HL-60 (cell line): ENCODE measurements around the gene NCOA3.

Source experiments
- DNase-seq, 2 experiments: peaks; one replicate each; pipeline ENCODE4 v3.0.0-alpha.2; 2010 to 2020; ENCODE audit warnings: low read depth in 1 of 2, low spot score in 1 of 2
- H3K27ac ChIP-seq: fragments of 250-450 bp; sonication (Bioruptor Pico); replicated peaks from 2 replicates; pipeline ENCODE4 v1.5.1; 2020; ENCODE audit warnings: mild to moderate bottlenecking, moderate library complexity
- H3K27me3 ChIP-seq: fragments of 250-450 bp; sonication (Bioruptor Pico); 2 replicates; pipeline ENCODE4 v1.5.1; 2021; ENCODE audit warnings: mild to moderate bottlenecking, moderate library complexity; ENCODE audit not compliant: insufficient read depth, poor library complexity, severe bottlenecking
- H3K4me3 ChIP-seq: replicated peaks from 2 replicates; pipeline ENCODE4 v1.5.1; 2011; ENCODE audit warnings: mild to moderate bottlenecking, control low read depth, low read length; ENCODE audit not compliant: insufficient read depth
- GABPA ChIP-seq: IDR thresholded peaks from 2 replicates; pipeline ENCODE4 v1.6.1; 2012; ENCODE audit warnings: low read depth
- POLR2AphosphoS5 ChIP-seq: IDR thresholded peaks from 2 replicates; pipeline ENCODE4 v1.6.1; 2012; ENCODE audit warnings: low read depth
- SPI1 ChIP-seq: IDR thresholded peaks from 2 replicates; pipeline ENCODE4 v1.6.1; 2012; ENCODE audit warnings: low read depth, mild to moderate bottlenecking, borderline replicate concordance
- TF ChIP-seq, protein P1 (sequence below): IDR thresholded peaks from one replicate; pipeline ENCODE4 v1.5.1; 2011; ENCODE audit warnings: low read length, control low read depth, inconsistent platforms; ENCODE audit not compliant: insufficient read depth
- TF ChIP-seq, protein P2 (sequence below): IDR thresholded peaks from 2 replicates; pipeline ENCODE4 v1.6.1; 2012; ENCODE audit warnings: low read depth; ENCODE audit not compliant: insufficient replicate concordance

The NCOA3 gene

DNA sequence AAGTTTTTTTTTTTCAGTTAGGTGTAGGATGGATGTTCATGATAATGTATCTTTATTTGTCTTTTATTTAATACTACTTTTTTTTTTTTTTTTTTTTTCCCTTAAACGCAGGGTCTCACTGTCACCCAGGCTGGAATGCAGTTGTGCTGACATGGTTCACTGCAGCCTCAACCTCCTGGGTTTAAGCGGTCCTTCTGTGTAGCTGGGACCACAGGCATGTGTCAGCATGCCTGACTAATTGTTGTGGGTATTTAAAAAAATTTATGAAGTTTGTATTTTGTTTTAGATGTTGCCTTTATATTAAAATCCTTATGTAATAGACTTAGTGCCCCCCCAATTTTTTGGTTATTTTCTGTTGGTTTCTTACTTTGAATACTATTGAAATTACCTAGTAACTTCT, 42.6 kb downstream of the NCOA3 start:
- Histone ChIP-seq H3K27me3 (no peaks in the 10 kb centered on the region), H3K4me3 (no peak overlapping the region), H3K27ac (no peak overlapping the region)
- DNase-seq, result no peak
- TF ChIP-seq, protein P1, sequence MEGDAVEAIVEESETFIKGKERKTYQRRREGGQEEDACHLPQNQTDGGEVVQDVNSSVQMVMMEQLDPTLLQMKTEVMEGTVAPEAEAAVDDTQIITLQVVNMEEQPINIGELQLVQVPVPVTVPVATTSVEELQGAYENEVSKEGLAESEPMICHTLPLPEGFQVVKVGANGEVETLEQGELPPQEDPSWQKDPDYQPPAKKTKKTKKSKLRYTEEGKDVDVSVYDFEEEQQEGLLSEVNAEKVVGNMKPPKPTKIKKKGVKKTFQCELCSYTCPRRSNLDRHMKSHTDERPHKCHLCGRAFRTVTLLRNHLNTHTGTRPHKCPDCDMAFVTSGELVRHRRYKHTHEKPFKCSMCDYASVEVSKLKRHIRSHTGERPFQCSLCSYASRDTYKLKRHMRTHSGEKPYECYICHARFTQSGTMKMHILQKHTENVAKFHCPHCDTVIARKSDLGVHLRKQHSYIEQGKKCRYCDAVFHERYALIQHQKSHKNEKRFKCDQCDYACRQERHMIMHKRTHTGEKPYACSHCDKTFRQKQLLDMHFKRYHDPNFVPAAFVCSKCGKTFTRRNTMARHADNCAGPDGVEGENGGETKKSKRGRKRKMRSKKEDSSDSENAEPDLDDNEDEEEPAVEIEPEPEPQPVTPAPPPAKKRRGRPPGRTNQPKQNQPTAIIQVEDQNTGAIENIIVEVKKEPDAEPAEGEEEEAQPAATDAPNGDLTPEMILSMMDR, result no peak
- TF ChIP-seq POLR2AphosphoS5, result no peak
- TF ChIP-seq, protein P2, sequence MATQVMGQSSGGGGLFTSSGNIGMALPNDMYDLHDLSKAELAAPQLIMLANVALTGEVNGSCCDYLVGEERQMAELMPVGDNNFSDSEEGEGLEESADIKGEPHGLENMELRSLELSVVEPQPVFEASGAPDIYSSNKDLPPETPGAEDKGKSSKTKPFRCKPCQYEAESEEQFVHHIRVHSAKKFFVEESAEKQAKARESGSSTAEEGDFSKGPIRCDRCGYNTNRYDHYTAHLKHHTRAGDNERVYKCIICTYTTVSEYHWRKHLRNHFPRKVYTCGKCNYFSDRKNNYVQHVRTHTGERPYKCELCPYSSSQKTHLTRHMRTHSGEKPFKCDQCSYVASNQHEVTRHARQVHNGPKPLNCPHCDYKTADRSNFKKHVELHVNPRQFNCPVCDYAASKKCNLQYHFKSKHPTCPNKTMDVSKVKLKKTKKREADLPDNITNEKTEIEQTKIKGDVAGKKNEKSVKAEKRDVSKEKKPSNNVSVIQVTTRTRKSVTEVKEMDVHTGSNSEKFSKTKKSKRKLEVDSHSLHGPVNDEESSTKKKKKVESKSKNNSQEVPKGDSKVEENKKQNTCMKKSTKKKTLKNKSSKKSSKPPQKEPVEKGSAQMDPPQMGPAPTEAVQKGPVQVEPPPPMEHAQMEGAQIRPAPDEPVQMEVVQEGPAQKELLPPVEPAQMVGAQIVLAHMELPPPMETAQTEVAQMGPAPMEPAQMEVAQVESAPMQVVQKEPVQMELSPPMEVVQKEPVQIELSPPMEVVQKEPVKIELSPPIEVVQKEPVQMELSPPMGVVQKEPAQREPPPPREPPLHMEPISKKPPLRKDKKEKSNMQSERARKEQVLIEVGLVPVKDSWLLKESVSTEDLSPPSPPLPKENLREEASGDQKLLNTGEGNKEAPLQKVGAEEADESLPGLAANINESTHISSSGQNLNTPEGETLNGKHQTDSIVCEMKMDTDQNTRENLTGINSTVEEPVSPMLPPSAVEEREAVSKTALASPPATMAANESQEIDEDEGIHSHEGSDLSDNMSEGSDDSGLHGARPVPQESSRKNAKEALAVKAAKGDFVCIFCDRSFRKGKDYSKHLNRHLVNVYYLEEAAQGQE, result no peak

DNA sequence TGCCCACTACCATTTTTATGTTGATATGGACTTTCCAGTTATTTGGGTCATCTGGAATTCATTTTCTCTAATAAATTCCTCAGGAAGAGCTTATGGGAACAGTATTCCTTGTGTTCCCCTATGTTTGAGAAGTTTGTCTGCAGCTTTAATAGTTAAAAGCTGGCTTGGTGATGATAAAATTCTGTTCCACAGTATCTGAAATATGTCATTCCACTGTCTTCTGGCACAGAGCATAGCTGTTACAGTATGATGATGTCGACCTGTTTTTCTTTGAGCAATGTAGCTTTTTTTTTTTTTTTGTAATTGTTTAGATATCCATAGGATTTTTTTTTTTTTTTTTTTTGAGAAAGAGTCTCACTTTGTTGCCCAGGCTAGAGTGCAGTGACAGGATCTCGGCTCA, 43.2 kb downstream of the NCOA3 start:
- Histone ChIP-seq H3K4me3 (no peak overlapping the region), H3K27ac (no peak overlapping the region), H3K27me3 (no peaks in the 10 kb centered on the region)
- no peak for TF ChIP-seq GABPA
- TF ChIP-seq, protein P2, result no peak
- TF ChIP-seq, protein P1, result no peak
- TF ChIP-seq POLR2AphosphoS5, result no peak
- TF ChIP-seq SPI1, result no peak
- DNase-seq, result no peak

DNA sequence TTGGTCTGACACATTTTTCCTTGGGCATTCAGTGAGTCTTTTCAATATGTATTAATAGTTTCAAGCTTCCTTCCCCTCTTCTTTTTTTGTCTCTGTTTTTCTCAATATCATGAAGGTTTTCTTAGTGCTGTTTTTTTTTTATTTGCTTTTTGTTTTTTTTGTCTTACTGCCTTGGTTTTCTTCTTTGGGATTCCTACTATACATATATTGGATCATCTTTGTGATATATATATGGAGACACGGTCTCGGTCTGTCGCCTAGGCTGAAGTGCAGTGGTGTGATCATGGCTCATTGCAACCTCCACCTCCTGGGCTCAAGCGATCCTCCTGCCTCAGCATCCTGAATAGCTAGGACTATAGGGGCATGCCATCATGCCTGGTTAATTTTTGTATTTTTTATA, 43.8 kb downstream of the NCOA3 start:
- H3K27me3 ChIP-seq, result no peaks in the 10 kb centered on the region
- no peak overlapping the region for H3K27ac ChIP-seq
- no peak for DNase-seq
- TF ChIP-seq GABPA (no peak), SPI1 (no peak), POLR2AphosphoS5 (no peak)
- TF ChIP-seq, protein P2, result no peak
- TF ChIP-seq, protein P1, result no peak
- no peak overlapping the region for H3K4me3 ChIP-seq
